Measurements from ENCODE around the gene PTER. TPM values are rescaled to one million over a fixed set of nuclear protein-coding genes. Genes with fewer than 3 reads are reported as not detected.

PTER gene
- total RNA-seq, 2 experiments from 2014 or later: 18.2 to 19.2 TPM

DNA sequence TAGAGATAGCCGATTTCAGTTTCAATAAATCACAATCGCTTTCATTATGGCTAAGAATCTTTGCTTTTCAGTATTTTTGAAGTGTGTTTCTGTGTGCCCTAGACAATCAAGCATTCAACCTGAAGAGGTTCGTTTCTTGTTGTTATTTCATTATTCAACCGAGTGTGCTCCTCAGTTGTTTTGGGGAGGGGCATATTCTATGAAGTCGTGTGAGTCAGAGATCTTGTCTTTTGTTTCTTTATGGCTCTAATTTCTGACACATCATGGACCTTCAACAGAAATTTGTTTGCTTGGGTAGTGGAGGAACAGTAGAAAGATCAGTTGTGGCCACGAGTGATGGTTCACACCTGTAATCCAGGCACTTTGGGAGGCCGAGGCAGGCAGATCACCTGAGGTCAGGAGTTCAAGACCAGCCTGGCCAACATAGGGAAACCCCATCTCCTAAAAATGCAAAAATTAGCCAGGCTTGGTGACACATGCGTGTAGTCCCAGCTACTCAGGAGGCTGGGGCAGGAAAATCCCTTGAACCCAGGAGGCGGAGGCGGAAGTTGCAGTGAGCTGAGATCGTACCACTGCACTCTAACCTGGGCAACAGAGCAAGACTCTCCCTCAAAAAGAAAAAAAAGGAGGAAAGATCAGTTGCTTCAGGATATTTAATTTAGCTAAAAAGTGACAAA is 46.6 kb downstream of the PTER start:
- H3K4me1 Mint-ChIP-seq: no peaks in the 10 kb centered on the region
- ChIA-PET POLR2A (no interaction called here), CTCF (interaction anchor here (0.6 kb wide), 1 partner anchor 9 kb away, joined by 3 read pairs; no protein-coding TSS in a partner anchor)
- H3K9me3 Mint-ChIP-seq: no peaks in the 10 kb centered on the region
- H3K27me3 Mint-ChIP-seq: no peaks in the 10 kb centered on the region
- DNase-seq: no peak
- H3K36me3 Mint-ChIP-seq (ENCODE audit: low read depth): peaks cover 10% of the 10 kb centered on the region
- H3K4me3 Mint-ChIP-seq: no peak overlapping the region
- H3K27ac Mint-ChIP-seq: no peak overlapping the region

DNA sequence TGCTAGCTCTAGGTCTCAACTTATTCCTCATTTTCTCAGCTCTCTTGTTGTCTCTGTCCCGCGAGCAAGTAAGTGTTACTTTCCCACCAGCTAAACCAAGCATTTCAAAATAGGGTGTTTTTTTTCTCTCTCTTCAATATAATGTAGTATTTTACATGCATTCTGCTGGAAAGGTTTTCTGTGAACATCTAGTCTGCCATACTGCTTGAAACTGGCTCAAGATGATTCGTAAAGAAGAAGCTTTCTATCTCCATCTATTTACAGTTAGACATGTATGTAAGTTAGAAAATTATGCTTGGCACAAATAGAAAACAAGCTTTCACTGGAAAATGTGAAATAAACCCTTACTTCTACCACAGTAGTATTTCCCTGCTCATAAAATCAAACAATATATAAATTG is 53.7 kb downstream of the PTER start:
- CTCF ChIA-PET: interaction anchor here (0.7 kb wide), 1 partner anchor 23 kb away, joined by 5 read pairs; no protein-coding TSS in a partner anchor
- H3K4me1 Mint-ChIP-seq: no peaks in the 10 kb centered on the region
- no peak for DNase-seq
- H3K4me3 Mint-ChIP-seq: no peak overlapping the region
- peaks cover 20% of the 10 kb centered on the region for H3K36me3 Mint-ChIP-seq (ENCODE audit: low read depth)
- no peak overlapping the region for H3K27ac Mint-ChIP-seq
- H3K9me3 Mint-ChIP-seq: no peaks in the 10 kb centered on the region
- no peaks in the 10 kb centered on the region for H3K27me3 Mint-ChIP-seq
- POLR2A ChIA-PET: no interaction called here

GRCh38 chr10:16491933-16492332 is 55.1 kb downstream of the PTER start:
- no peak for DNase-seq
- CTCF ChIA-PET: no interaction called here
- H3K9me3 Mint-ChIP-seq: no peaks in the 10 kb centered on the region
- no peaks in the 10 kb centered on the region for H3K4me1 Mint-ChIP-seq
- no peaks in the 10 kb centered on the region for H3K27me3 Mint-ChIP-seq
- peaks cover 15% of the 10 kb centered on the region for H3K36me3 Mint-ChIP-seq (ENCODE audit: low read depth)
- H3K27ac Mint-ChIP-seq: no peak overlapping the region
- POLR2A ChIA-PET: no interaction called here
- H3K4me3 Mint-ChIP-seq: no peak overlapping the region

DNA sequence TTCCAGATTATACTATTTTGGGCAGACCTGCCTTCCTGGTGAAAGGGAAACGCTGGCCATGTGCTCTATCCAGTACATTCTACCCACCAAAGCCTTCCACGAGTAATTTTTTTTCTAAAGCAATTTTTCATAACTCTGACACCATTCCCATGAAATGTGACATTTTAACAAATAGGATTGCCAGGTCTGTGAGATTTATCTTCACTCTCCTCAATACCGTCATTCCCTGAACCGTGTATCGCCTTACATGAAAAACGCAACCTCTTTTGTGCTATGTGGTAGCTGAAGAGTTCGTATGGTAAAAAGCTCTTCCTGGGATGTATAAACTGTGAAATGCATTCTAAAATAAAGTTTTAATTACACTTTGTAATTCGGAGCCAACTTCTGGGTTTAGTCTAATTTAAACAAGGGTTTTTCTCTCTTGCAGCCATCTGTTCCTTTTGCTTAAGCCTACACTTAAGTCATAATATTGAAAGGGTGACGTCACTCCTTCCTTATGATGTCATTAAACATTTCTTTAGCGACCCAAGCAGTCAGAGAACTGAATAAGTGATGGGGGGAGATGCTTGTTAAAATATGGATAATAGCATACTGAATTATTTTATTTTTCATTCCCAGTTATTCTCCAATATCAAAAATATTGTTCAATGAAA is 57.2 kb downstream of the PTER start:
- H3K4me3 Mint-ChIP-seq: no peak overlapping the region
- no peaks in the 10 kb centered on the region for H3K9me3 Mint-ChIP-seq
- no peak for DNase-seq
- H3K27ac Mint-ChIP-seq: no peak overlapping the region
- ChIA-PET CTCF (no interaction called here), POLR2A (no interaction called here)
- H3K4me1 Mint-ChIP-seq: no peaks in the 10 kb centered on the region
- no peaks in the 10 kb centered on the region for H3K27me3 Mint-ChIP-seq
- peaks cover 9% of the 10 kb centered on the region for H3K36me3 Mint-ChIP-seq (ENCODE audit: low read depth)

GRCh38 chr10:16497911-16498310 is 61.1 kb downstream of the PTER start:
- POLR2A ChIA-PET: no interaction called here
- Mint-ChIP-seq H3K27me3 (no peaks in the 10 kb centered on the region), H3K4me1 (no peaks in the 10 kb centered on the region), H3K27ac (no peak overlapping the region), H3K9me3 (no peaks in the 10 kb centered on the region), H3K36me3 (ENCODE audit: low read depth) (peaks cover 2% of the 10 kb centered on the region), H3K4me3 (no peak overlapping the region)
- DNase-seq: no peak
- CTCF ChIA-PET: no interaction called here

- peaks cover 3% of the 10 kb centered on the region for H3K36me3 Mint-ChIP-seq (ENCODE audit: low read depth)
- DNase-seq: no peak
- ChIA-PET POLR2A (no interaction called here), CTCF (no interaction called here)
- no peak overlapping the region for H3K27ac Mint-ChIP-seq
- H3K4me3 Mint-ChIP-seq: no peak overlapping the region
- H3K4me1 Mint-ChIP-seq: no peaks in the 10 kb centered on the region
- no peaks in the 10 kb centered on the region for H3K27me3 Mint-ChIP-seq
- no peaks in the 10 kb centered on the region for H3K9me3 Mint-ChIP-seq
These were observed 68.4 kb downstream of the PTER start for GRCh38 chr10:16505161-16505560.

DNA sequence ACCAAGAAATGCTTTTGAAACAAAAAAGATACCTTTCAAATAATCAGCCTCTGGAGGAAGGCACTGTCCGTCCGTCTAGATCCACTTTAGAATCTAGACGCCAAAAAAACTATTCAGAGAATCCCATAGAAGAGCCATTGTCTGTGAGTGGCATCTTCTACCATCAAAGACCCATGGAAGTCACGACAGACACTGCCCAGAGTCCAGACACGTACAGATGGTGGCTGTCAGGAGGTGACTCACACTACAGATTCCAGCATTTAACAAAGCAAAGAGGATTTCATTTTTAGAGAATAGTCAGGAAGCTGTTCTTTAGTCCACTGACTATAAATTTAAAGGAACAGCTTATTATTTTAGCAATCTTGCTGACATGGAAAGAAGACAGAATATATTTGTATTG is 73.2 kb downstream of the PTER start:
- Mint-ChIP-seq H3K36me3 (ENCODE audit: low read depth) (peaks cover 4% of the 10 kb centered on the region), H3K4me1 (no peaks in the 10 kb centered on the region), H3K4me3 (no peak overlapping the region), H3K9me3 (no peaks in the 10 kb centered on the region), H3K27me3 (no peaks in the 10 kb centered on the region), H3K27ac (no peak overlapping the region)
- no peak for DNase-seq
- ChIA-PET CTCF (no interaction called here), POLR2A (no interaction called here)

DNA sequence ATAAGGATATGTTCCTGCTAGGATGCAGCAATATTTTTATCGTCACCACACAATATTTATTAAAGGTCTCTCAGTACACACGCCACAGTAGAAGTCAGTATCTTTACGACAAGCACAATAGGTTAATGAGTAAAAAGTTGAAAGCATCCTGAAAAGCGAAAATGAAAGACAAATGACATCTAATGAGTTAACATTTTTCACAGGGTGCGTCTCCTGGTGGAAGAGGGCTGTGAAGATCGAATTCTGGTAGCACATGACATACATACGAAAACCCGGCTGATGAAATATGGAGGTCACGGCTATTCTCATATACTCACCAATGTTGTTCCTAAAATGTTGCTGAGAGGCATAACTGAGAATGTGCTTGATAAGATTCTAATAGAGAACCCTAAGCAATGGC is 74.0 kb downstream of the PTER start:
- Mint-ChIP-seq H3K9me3 (no peaks in the 10 kb centered on the region), H3K4me3 (no peak overlapping the region), H3K27ac (no peak overlapping the region), H3K36me3 (ENCODE audit: low read depth) (peaks cover 4% of the 10 kb centered on the region), H3K4me1 (no peaks in the 10 kb centered on the region), H3K27me3 (no peaks in the 10 kb centered on the region)
- ChIA-PET CTCF (interaction anchor here (1.1 kb wide), 1 partner anchor 11 kb away, joined by 3 read pairs; the partner anchor contains the start of gene C1QL3), POLR2A (no interaction called here)
- no peak for DNase-seq

- Mint-ChIP-seq H3K27ac (no peak overlapping the region), H3K4me3 (no peak overlapping the region)
These were observed 82.0 kb downstream of the PTER start for GRCh38 chr10:16518822-16519221.

GRCh38 chr10:16519250-16519907 is 82.6 kb downstream of the PTER start:
- H3K36me3 Mint-ChIP-seq (ENCODE audit: low read depth): peaks cover 4% of the 10 kb centered on the region
- peaks cover 33% of the 10 kb centered on the region for H3K27me3 Mint-ChIP-seq
- peak overlapping the region; percentile 61 for H3K27ac Mint-ChIP-seq
- ChIA-PET POLR2A (no interaction called here), CTCF (interaction anchor here (0.7 kb wide), 1 partner anchor 337 kb away, joined by 4 read pairs; no protein-coding TSS in a partner anchor)
- H3K9me3 Mint-ChIP-seq: no peaks in the 10 kb centered on the region
- no peak for DNase-seq
- H3K4me1 Mint-ChIP-seq: peaks cover 11% of the 10 kb centered on the region
- peak overlapping the region; percentile 65 for H3K4me3 Mint-ChIP-seq

More at GRCh38 chr10:16518822-16519221, 82.0 kb downstream of the PTER start:
- no peaks in the 10 kb centered on the region for H3K9me3 Mint-ChIP-seq
- POLR2A ChIA-PET: no interaction called here
- CTCF ChIA-PET: interaction anchor here (0.5 to 0.7 kb wide), 2 partner anchors 22 to 337 kb away, joined by 3 to 4 read pairs; no protein-coding TSS in a partner anchor
- peaks cover 4% of the 10 kb centered on the region for H3K36me3 Mint-ChIP-seq (ENCODE audit: low read depth)
- DNase-seq: no peak
- H3K4me1 Mint-ChIP-seq: peaks cover 11% of the 10 kb centered on the region
- H3K27me3 Mint-ChIP-seq: peaks cover 31% of the 10 kb centered on the region

DNA sequence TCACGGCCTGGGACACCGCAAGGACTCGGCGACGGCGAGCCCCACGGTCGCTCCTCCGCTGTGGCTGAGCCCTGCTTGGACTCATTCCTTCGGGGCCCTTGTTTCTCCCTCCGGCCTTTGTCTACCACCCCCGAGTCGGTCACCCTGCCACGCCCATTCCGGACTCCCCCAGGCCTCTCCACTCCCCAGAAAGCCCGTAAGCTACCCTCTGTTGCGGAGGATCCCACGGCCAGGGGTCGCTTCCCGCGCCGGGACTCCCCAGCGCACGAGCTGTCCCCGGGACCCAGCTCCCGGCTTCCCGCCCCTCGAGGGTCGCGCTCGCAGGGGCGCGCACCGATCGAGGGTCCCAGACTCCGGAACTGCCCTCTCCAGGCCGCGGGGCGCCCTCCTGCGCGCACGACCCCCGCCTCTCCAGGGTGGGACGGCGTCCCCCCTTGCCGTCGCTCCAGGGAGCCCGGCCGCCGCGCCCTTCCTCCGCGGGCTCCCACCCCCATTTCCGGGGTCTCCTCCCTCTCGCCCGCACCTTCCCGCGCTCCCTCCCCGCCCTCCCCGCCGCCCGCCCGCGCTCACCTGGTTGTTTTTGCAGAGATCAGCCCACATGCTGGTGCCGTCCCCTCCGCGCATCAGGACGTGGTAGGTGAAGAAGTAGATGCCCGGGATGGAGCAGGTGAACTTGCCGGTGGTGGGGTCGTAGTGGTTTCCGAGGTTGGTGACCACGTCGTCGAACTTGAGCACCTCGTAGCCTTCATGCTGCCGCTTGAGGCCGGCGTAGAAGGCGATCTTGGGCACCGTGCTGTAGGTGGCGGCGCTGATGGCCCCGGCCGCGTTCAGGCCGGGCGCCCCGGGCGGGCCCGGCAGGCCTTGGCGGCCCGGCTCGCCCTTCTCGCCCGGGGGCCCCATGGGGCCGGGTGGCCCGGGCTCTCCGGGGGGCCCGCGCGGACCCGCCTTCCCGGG is 83.4 kb downstream of the PTER start:
- H3K4me3 Mint-ChIP-seq: peak overlapping the region; percentile 65
- H3K36me3 Mint-ChIP-seq (ENCODE audit: low read depth): peaks cover 4% of the 10 kb centered on the region
- peaks cover 36% of the 10 kb centered on the region for H3K27me3 Mint-ChIP-seq
- H3K4me1 Mint-ChIP-seq: peaks cover 11% of the 10 kb centered on the region
- H3K9me3 Mint-ChIP-seq: no peaks in the 10 kb centered on the region
- CTCF ChIA-PET: no interaction called here
- peak; percentile 7 for DNase-seq
- peak overlapping the region; percentile 61 for H3K27ac Mint-ChIP-seq
- POLR2A ChIA-PET: no interaction called here

DNA sequence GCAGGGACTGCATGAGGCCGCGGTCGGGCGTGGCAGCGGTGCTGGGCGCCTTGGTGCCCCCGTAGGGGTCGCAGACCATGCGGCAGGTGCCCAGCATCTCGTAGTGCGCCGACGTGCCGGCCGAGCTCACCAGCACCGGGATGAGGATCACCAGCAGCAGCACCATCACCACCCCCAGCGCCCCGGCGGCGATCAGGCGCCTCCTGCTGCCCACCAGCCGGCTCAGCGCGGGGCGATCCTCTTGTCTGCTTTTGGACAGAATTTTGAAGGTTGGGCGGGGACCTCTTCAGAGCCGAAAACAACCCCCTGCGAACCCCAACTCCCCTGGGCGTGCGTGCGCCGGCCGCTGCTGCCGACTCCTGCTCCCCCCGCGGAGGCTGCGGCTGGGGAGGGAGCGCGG is 84.1 kb downstream of the PTER start:
- Mint-ChIP-seq H3K27ac (no peak overlapping the region), H3K4me3 (peak overlapping the region; percentile 41), H3K4me1 (peaks cover 11% of the 10 kb centered on the region), H3K27me3 (peaks cover 36% of the 10 kb centered on the region), H3K36me3 (ENCODE audit: low read depth) (peaks cover 4% of the 10 kb centered on the region), H3K9me3 (no peaks in the 10 kb centered on the region)
- ChIA-PET CTCF (interaction anchor here (0.6 to 0.7 kb wide), 5 partner anchors 80 to 1630 kb away, joined by 3 to 4 read pairs (median 3); no protein-coding TSS in a partner anchor), POLR2A (interaction anchor here (0.6 kb wide), 1 partner anchor 42 kb away, joined by 3 read pairs; no protein-coding TSS in a partner anchor)
- peak; percentile 22 for DNase-seq
